ENCODE data around the gene CELSR1.

DNA sequence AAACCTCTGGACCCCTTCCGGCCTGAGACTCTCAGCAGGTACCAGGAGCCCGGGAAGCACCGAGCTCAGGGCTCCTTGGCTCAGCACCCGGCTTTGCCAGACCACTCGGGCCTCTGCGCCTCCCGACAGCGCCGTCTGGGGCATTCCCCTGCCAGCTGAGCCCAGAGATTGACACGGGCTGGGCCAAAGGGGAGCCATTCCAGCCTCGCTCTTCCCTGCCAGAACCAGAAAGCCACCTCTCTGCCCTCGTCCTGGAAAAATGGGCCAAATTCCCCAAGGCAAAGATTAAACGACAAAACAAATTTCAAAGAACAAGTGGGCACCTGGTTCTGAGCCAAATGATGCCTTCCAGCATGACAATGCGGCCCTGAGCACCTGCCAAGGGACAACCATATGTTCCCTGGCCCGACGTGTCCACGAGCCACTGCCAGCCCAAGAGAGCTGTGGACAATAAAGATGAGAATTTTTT lies 59.3 kb downstream of the CELSR1 start:
- TF ChIP-seq, protein P1, sequence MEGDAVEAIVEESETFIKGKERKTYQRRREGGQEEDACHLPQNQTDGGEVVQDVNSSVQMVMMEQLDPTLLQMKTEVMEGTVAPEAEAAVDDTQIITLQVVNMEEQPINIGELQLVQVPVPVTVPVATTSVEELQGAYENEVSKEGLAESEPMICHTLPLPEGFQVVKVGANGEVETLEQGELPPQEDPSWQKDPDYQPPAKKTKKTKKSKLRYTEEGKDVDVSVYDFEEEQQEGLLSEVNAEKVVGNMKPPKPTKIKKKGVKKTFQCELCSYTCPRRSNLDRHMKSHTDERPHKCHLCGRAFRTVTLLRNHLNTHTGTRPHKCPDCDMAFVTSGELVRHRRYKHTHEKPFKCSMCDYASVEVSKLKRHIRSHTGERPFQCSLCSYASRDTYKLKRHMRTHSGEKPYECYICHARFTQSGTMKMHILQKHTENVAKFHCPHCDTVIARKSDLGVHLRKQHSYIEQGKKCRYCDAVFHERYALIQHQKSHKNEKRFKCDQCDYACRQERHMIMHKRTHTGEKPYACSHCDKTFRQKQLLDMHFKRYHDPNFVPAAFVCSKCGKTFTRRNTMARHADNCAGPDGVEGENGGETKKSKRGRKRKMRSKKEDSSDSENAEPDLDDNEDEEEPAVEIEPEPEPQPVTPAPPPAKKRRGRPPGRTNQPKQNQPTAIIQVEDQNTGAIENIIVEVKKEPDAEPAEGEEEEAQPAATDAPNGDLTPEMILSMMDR (conservative IDR thresholded peaks at IDR 0.05 in 1 of 2, IDR thresholded peaks at IDR 0.05 in 1 of 2; ENCODE audit: low read depth in 1 of 2, low read length in 2 of 2): no peak
- TF ChIP-seq EZH2 (IDR thresholded peaks at IDR 0.05; ENCODE audit: low read length, missing control alignments): no peak
